ENCODE results near the gene CLDN2.

- TF ChIP-seq CTCF (IDR thresholded peaks at IDR 0.05) (peak; percentile 54 to 81 (median 73)), EP300 (IDR thresholded peaks at IDR 0.05) (no peak)
Measured at GRCh38 chrX:106894392-106894909, 25.8 kb upstream of the CLDN2 start.

Data from tibial nerve (tissue), 4 donors.